NOMO-1 (cell line): Measurements from ENCODE around the gene XNDC1N.
A peak's percentile ranks its signal among the peaks of the same experiment; 100 is the strongest.

Experiments used
- DNase-seq, 2 experiments: peaks; one replicate each; lab custom pipeline; 2025; ENCODE audit not compliant: unreplicated experiment in 2 of 2; lab: John Stamatoyannopoulos, UW

XNDC1N gene, protein sequence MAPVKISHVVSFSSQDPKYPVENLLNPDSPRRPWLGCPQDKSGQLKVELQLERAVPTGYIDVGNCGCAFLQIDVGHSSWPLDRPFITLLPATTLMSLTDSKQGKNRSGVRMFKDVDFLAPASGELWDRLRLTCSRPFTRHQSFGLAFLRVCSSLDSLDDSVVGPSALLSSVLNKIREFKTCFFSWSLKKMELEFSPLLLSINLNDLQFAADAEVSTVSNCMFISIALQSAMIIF

DNA sequence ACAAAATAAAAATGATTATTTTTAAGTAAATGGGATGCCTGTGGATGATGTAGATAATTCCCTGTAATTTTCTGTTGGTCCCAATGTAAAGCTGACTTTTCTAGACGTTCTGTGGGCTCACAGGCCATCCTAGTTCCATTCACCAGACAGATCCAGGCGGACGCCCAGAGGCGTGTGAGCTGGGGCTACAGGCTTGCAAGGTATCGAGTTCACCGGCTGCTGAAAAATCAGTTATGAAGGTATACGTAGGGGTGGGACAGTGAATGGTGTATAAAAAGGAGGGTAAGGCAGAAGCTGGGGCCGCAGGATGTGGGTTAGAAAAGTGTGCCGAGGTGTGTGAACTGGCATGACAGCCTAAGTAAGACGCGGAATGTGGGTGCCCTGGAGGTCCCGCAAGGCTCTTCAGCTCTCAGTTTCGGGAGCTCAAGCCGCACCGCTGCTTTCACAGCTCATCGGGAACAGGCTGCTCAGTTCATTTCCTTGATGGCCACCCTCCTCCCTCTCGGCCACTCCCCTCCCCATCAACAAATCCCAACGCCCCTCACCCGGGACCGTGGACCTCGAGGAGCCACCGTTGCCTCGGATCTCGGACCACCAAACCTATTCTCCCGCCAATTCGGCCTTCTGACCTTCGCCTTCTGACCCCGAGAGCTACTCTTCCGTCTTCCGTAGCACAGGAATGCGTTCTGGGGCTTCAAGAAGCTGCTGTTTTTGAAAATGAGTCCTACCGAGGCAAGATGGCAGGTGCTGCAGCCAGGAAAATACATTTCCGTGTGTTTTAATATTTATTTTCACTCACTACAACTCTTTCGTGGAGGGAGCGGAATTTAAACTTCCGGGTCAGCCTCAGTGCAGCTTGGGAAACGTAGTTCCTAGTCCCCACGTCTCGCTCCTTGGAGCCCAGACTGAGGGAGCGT is at the start of gene XNDC1N:
XNDC1N (minus strand) TSS at position 775 of the 917 bp plus-strand sequence. CDS start 5,241 bp downstream, outside the sequence.
- DNase-seq, result peak; percentile 86 to 96

DNA sequence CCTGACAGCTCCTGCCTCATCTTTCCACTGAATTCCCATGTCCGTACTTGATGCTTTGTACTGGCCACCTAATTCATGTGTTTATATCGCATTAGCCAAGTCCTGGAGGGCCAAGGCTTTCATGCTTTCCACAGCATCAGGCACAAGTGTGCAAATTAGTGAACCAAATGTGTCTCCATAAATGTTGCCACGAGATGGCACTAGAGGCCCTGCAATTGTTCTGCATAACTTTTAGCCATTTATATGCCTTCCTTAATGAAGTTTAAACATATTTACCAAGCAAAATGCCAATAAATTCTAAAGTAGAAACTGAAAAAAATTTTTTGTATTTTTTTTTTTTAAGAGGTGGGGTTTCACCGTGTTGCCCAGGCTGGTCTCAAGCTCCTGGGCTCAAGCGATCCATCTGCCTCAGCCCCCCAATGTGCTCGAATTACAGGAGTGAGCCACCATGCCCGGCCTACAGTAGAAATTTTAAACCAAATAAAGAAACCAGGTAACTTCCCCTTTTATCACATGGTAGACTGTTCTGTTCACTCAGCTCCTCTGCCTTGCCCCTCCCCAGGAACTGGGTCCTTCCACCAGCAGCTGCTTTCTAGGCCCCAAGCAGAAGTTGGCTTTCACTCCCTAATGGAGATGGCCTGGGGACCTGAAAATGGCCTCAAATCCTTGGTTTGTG is 49.5 kb upstream of the XNDC1N start:
- DNase-seq, result peak; percentile 75 to 86

DNA sequence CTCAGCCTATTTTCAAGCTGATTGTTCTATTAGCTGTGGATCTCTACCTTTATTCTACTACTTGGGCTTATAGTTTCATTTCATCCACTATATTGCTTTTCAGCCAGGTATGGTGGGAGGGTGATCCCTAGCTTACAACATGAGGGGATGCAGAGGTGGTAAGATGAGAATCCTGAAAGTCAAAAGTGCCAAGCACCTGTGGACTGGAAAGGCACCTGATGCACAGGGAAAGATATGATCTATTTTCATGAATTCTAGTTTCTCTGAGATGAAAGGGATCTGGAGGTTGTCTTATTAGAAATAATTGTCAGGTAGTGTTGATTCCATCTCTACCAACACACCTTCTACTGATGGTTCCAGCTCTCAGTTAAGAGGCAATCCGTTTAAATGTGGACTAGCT is 48.7 kb upstream of the XNDC1N start:
- no peak for DNase-seq

DNA sequence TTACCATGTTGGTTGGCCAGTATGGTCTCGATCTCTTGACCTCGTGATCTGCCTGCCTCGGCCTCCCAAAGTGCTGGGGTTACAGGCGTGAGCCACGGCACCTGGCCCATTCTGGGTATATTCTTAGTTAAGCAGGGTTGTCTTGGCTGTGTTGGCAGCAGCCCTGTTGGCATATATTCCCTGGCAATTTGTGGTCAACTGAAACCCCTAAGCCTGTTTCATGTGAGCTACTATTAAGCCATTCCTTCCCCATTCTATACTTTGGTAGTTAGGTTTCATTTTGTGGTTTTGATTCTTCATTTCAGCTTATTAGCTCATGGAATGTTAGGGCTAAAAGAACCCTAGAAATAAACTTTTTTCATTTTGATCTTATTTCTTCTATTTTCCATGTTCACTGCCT is 48.2 kb upstream of the XNDC1N start:
- DNase-seq, result peak in 1 of 2 experiments; percentile 21

DNA sequence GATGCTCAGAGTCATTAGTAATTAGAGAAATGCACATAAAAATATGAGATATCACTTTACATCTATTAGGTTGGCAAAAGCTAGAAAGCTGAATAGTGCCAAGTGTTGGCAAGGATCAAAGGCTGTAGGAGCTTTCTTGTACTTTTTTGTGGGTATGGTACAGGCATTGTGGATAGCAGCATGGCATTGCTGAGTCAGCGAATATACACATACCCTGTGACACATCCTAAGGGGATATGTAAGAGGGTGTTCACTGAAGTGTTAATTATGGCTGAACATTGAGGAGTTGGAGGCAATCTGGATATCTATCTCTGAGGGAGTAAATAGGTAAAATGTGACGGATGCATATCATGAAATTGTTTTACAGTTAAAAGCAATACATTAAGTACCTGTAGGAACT is 43.3 kb upstream of the XNDC1N start:
- no peak for DNase-seq

DNA sequence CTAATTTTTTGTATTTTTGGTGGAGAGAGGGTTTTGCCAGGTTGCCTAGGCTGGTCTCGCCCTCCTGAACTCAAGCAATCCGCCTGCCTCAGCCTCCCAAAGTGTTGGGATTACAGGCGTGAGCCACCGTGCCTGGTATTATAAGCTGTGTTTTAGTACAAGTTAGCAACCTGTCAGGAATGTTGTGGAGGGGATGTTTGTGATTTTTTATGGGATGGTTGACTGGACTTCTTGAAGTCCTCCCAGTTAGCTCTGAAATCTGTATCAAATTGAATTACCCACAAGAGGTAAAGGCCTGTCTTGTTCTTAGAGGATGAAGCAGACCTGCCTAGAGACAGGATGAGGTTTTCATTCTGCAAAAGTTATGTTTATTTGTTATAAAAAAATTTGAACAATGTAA is 36.2 kb upstream of the XNDC1N start:
- no peak for DNase-seq

DNA sequence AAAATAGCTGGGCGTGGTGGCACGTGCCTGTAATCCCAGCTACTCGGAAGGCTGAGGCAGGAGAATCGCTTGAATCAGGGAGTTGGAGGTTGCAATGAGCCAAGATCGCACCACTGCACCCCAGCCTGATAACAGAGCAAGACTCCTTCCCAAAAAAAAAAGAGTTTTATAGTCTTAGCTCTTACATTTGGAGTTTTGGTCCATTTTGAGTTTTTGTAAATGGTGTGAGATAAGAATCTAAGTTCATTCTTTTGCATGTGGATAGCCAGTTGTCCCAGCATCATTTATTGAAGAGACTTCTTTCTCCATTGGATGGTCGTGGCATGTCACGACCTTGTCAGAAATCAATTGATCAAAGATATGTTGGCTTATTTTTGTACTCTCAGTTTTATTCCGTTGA is 35.1 kb upstream of the XNDC1N start:
- no peak for DNase-seq

DNA sequence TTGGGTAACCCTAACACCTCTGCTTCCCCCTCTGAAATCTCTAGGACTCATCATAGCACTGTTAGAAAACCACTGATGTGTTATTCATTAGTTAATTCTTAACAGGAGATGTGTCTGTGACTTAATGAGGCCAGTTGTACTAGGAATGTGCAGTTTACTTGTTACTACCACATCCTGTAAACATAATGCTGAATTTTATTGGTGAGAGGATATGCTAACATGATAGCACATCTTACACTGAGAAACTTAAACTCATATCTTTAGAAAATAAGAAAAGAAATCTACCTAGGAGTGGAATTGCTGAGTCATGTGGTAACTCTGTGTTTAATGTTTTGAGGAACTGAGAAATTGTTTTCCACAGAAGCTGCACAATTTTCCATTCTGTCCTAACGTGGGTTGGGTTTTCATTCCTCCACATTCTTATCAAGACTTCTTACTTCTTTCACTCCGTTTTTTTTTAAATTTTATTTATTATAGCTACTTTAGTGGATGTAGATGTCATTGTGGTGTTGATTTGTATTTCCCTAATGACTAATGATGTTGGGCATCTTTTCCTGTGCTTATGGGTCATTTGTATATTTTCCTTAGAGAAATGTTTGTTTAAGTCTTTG is 34.1 kb upstream of the XNDC1N start:
- peak in 1 of 2 experiments; percentile 75 for DNase-seq

DNA sequence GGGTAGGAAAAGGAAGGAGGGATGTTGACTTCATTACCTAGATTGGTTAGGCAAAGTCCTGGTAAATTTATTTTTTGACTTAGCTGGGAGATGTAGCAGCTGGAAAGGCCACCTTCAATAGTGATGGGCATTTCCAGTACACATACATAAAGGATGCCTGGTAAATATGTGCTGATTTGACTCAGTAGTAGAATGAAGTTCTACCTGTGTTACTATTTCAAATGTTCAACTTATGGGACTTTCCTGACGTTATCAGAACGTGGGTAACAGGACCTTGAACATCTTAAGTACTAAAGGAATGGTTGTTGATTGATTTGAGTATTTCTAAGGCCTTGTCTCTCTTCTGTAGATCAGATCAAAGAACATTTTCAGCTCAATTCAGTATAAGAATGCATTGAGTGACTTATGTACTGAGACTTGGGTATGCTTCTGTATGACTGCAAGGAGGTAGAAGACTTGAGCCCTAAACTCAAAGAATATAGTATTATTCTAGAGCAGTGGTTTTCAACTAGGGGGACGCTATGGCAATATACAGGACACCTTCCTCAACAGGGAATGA is 27.6 kb upstream of the XNDC1N start:
- DNase-seq, result no peak

DNA sequence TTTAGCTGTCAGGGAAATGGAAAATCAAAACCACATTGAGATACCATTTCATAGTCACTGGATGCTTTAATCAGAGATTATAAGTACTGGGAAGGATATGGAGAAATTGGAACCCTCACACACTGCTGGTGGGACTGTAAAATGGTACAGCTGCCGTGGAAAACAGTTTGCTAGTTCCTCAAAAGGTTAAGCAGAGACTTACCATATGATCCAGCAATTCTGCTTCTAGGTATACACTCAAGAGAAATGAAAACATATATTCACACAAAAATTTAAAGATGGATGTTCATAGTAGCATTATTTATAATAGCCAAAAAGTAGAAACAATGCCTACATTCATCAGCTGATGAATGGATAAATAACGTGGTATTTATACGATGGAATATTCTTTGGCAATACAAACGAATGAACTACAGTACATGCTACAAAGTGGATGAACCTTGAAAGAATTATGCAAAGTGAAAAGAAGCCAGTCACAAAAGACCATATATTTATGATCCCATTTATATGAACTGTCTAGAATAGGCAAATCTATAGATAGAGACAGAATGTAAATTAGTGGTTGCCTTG is 23.4 kb upstream of the XNDC1N start:
- DNase-seq, result no peak

DNA sequence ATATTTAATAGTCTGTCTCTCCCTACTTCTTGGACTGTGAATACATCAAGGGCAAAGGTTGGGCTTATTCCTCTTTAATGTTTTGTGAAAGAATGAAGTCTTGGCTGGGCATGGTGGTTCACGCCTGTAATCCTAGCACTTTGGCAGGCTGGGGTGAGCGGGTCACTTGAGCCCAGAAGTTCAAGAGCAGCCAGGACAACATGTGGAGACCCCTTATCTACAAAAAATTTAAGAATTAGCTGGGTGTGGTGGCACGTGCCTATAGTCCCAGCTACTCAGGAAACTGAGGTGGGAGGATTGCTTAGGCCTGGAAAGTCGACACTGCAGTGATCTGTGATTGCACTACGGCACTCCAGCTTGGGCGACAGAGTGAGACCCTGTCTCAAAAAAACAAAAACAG is 20.6 kb upstream of the XNDC1N start:
- DNase-seq, result no peak

DNA sequence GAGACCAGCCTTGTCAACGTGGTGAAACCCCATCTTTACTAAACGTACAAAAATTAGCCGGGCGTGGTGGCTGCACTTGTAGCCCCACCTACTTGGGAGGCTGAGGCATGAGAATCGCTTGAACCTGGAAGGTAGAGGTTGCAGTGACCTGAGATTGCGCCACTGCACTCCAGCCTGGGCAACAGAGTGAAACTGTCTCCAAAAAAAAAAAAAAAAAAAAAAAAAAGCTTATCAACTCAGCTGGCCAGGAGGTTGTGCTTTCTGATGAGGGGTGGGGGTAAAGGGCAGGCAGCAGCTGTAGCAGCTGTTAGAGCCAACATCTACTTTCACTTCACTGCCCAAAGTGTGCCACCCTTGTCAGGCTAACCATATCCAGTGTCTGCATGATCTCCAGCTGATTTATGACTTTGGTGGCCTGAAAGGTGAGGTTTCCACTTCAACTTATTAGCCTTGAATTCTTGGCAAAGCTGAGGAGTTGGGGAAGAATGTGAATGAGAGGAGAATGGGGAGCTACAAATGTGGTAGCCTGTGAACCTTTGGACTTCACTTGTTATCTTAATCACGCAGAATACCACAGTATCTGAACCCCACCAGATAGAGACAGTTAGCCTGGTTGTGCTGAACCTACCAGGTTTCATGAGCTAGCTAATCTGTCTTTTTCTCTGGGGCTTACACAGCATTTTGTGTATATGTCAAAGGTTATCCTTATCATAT is 20.1 kb upstream of the XNDC1N start:
- no peak for DNase-seq

DNA sequence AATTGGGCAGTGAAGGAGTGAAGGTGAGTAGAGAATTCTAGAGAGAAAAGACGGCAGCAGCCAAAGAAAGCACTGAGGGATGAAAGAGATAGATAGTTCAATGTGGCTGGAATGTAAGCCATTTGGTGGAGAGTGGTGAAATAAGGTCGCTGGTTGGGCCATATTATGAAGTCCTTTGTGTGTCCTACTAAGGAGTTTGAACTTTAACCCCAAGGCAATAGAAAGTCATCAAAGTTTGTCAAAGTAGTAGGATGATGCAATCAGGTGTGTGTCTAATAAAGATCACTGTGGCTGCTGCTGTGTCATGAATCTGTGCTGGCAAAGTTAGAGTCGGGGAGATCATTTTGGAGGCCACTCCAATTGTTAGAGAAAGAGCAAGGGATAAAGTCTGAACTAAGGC is 19.1 kb upstream of the XNDC1N start:
- peak in 1 of 2 experiments; percentile 28 for DNase-seq

DNA sequence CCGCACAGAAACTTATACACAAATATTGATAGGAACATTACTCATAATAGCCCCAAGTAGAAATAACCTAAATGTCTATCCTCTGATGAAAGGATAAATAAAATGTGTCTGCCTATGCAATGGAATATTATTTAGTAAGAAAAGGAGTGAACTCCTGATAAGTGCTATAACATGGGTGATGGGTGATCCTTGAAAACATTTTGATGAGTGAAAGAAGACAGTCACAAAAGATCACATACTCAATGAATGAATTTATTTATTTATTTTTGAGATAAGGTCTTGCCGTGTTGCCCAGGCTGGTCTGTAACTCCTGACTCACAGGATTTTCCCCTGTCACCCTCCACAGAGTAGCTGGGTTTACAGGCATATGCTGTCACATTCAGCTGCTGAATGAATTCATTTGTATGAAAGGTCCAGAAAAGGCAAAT is 17.8 kb upstream of the XNDC1N start:
- no peak for DNase-seq

DNA sequence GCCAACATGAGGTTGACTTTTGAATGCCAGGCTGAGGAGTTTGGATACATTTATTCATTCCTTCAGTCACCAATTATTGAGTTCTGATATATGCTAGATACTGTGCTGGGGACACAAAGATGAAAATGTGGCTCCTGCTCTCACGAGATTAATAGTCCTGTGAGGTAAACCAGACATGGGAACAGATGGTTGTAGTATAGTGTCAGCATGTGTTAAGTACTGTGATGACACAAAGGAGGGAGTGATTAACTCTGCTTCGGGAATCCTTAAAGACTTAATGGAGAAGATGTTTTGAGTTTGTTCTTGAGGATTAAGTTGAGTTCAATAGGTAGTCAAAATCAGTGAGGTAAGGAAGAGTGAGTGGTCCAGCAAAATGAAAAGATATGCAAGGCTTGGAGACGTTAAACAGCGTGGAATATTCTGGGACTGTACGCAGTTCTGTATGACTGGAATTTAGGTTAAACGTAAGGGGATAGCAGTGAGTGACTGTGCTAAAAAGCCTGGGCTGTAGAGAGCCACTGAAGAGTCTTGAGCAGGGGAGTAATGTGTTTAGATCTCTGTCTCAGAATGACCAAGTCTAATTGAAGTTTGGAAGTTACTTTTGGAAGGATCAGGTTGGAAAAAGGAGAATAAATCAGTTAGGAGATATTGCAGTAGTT is 12.3 kb upstream of the XNDC1N start:
- DNase-seq, result no peak

DNA sequence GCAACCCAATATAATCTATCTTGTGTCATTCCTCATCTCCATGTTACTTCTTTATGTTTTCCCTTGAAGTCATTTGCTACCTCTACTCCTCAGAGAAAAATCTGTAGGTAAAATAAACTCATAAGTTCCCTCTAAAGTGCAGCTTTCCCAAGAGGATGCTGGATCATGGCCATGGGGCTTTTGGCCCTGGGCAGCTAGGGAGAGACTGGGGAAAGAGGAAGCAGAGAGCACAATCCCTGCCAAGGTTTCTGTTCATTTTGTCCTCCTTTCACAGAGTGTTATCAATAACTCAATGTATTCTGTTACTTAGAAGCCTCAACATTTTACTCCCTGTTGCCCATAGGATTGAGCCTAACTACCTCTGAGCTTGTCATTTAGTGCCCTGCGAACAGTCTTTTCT is 9.4 kb upstream of the XNDC1N start:
- DNase-seq, result no peak

DNA sequence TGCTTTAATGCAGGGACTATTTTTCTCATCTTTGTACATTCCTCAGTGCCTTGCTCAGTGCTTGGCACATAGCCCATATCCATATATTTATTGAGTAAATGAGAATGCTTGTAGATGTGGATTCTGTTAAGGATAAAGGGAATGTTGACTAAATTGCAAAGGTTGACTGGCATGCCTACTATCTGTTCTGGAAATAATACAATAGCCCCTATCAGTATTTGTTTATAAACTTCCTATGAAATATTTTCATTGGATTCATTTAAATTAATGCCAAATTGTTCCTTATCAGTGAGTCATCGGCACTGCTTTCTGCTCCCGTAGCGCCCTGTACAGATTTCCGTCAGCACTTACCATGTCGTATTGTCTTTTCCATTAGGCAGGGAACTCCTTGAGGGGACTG is 8.4 kb upstream of the XNDC1N start:
- no peak for DNase-seq

DNA sequence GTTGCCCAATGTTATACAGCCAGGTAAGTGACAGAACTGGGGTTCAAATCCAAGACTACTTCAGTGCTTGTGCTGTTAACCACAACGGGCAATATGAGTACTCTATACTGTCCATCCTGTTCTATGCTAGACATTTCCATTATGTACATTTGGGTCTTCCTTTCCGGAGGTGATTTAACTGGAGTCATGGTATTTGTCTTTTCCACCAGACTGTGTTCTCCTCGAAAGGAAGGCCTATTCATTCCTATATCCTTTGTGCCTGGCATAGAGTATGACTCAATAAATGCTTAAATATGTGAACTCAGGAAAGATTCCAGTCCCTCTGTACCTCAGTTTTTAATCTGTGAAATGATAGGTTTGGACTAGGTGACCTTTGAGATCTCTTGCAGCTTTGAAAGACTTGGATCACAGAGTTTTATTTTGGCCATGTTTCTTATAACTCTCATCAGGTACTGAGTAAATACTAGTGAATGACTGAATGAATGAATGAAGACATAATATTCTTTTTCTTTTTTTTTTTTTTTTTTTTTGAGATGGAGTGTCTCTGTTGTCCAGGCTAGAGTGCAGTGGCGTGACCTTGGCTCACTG is 7.0 kb upstream of the XNDC1N start:
- no peak for DNase-seq

DNA sequence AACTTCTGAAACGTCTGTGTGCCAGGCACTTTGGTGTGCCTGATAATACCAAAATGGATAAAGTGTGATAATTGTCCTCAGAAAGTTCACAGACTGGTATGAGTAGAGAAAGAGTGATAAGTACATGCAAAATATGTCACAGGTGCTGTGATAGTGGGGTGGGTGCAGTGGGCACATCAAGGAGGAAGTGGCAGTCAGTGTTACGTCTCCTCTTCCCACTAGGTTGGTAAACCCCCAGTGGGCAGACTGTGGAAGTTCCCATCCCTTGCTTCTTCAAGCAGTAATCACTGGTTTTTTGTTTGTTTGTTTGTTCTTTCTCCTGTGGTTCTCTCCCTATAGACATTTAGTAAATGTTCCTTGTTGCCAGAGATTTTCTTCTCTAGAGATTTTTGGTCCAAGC is 5.8 kb upstream of the XNDC1N start:
- peak in 1 of 2 experiments; percentile 20 for DNase-seq
